ENCODE data around the gene KCNH8. TPM values are rescaled to one million over a fixed set of nuclear protein-coding genes. Genes with fewer than 3 reads are reported as not detected.

Gene KCNH8
- total and polyA plus RNA-seq, 9 donors, result 0.08 to 0.37 (median 0.12) TPM

DNA sequence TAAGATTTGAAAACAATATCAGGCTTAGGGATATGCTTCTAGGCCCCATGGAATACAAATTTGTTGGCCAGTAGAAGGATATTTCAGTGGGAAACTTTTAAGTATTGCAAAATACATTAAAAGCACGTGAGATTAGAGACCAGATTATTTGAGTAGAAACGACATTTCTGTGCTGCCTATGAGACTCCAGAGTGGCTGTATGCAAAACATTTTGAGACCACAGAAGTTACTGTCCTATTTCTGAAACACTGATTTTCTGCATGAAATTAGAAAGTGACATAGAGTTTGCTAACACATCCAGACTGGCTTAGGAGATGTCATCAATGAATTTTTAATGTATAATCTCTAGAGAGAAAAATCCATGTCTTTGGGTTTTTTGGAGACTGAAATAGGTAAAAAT is 99.8 kb downstream of the KCNH8 start:
- Histone ChIP-seq H3K27ac (ENCODE audit: low read length) (no peak overlapping the region), H3K9me3 (replicated peaks; ENCODE audit: control insufficient read depth, low read depth, low read length) (peaks cover 2% of the 10 kb centered on the region), H3K36me3 (ENCODE audit: control insufficient read depth, insufficient read depth, low read length) (no peaks in the 10 kb centered on the region), H3K4me3 (ENCODE audit: low read length) (no peak overlapping the region), H3K27me3 (ENCODE audit: control insufficient read depth, insufficient read depth, low read length) (no peaks in the 10 kb centered on the region), H3K4me1 (ENCODE audit: control insufficient read depth, insufficient read depth, low read length) (no peaks in the 10 kb centered on the region)
- WGBS (ENCODE audit: insufficient coverage), result 85% methylated on average over 2 of the region's 2 CpGs
- DNase-seq, result no peak

DNA sequence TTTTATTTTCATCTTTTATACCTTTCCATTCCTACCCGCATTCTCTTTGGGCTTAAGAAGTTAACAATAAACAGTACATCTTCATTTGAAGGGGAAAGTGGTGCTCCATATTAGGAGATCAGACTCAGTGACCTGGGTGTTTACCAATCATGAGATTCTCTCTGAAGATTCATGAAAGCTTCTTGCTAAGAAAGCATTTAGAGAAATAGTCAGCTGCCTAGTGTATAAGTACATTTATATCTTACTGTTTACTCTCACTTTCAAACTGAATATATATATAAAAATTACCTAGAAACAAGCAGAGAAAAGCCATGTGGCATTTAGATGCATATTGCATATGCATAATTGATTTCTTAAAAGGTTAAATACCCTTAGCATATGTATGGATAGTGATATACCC is 100.5 kb downstream of the KCNH8 start:
- WGBS (ENCODE audit: insufficient coverage), result no CpG with 5 or more reads among the region's 1 CpG
- H3K4me3 ChIP-seq (ENCODE audit: low read length), result no peak overlapping the region
- H3K27ac ChIP-seq (ENCODE audit: low read length), result no peak overlapping the region
- H3K4me1 ChIP-seq (ENCODE audit: control insufficient read depth, insufficient read depth, low read length), result no peaks in the 10 kb centered on the region
- no peak for DNase-seq
- no peaks in the 10 kb centered on the region for H3K36me3 ChIP-seq (ENCODE audit: control insufficient read depth, insufficient read depth, low read length)
- peaks cover 2% of the 10 kb centered on the region for H3K9me3 ChIP-seq (replicated peaks; ENCODE audit: control insufficient read depth, low read depth, low read length)
- no peaks in the 10 kb centered on the region for H3K27me3 ChIP-seq (ENCODE audit: control insufficient read depth, insufficient read depth, low read length)

DNA sequence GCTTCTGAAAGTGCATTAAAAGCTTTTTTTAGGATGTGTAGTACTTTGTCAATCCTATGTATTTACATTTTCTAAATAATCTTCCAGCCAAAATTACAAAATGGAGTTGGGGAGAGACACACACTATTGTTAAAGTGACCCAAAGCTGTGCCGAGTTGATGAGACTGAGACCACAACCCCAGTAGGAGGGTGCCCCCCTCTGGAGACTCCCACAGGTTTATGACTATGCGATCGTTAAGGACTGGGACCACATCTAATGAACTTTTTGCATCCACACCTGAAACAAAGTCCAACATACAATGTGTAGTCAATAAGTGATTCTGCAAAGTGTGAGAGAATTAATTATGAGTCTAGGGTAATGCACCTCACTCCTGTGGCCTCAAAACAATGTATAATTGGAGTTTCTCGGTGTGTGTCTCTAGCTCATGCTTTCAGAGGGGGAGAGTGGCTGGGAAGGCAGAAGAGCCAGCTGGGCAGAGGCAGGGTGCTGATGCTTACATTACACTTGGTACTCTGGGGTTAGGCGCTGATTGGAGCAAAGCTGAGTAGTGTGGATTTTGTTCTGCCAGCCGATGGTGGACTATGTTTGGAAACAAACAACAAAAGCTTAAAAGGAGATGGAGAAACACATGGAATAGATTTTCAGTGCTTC is 102.8 kb downstream of the KCNH8 start:
- H3K27ac ChIP-seq (ENCODE audit: low read length), result no peak overlapping the region
- no peaks in the 10 kb centered on the region for H3K4me1 ChIP-seq (ENCODE audit: control insufficient read depth, insufficient read depth, low read length)
- no peaks in the 10 kb centered on the region for H3K27me3 ChIP-seq (ENCODE audit: control insufficient read depth, insufficient read depth, low read length)
- WGBS (ENCODE audit: insufficient coverage), result 79% methylated on average over 3 of the region's 6 CpGs
- no peaks in the 10 kb centered on the region for H3K9me3 ChIP-seq (replicated peaks; ENCODE audit: control insufficient read depth, low read depth, low read length)
- H3K36me3 ChIP-seq (ENCODE audit: control insufficient read depth, insufficient read depth, low read length), result no peaks in the 10 kb centered on the region
- no peak overlapping the region for H3K4me3 ChIP-seq (ENCODE audit: low read length)
- no peak for DNase-seq

GRCh38 chr3:19254189-19254588 is 105.9 kb downstream of the KCNH8 start:
- Histone ChIP-seq H3K4me3 (ENCODE audit: low read length) (no peak overlapping the region), H3K27ac (ENCODE audit: low read length) (no peak overlapping the region), H3K9me3 (replicated peaks; ENCODE audit: control insufficient read depth, low read depth, low read length) (no peaks in the 10 kb centered on the region), H3K4me1 (ENCODE audit: control insufficient read depth, insufficient read depth, low read length) (no peaks in the 10 kb centered on the region), H3K36me3 (ENCODE audit: control insufficient read depth, insufficient read depth, low read length) (no peaks in the 10 kb centered on the region), H3K27me3 (ENCODE audit: control insufficient read depth, insufficient read depth, low read length) (no peaks in the 10 kb centered on the region)
- no CpG with 5 or more reads among the region's 2 CpGs for WGBS (ENCODE audit: insufficient coverage)
- DNase-seq, result no peak

DNA sequence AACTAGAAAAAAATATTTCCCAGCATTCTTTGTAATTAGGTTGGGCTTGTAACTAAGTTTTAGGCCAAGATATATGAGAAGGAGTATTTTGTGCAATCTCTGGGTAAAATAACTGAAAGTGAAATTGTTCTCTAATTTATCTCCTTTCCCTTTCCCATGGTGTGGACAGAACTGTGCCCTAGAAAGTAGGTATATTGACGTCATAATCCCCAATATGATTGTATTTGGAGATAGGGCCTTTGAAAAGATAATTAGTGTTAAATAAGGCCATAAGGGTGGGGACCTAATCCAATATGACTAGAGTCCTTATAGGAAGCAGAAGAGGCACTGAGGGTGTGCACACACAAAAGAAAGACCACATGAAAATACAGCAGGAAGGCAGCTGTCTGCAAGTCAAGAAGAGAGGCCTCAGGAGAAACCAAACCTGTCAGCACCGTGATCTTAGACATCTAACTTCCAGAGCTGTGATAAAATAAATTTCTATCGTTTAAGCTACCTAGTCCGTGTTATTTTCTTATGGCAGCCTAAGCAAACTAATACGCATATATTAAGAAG is 106.6 kb downstream of the KCNH8 start:
- DNase-seq, result no peak
- no peaks in the 10 kb centered on the region for H3K36me3 ChIP-seq (ENCODE audit: control insufficient read depth, insufficient read depth, low read length)
- H3K4me3 ChIP-seq (ENCODE audit: low read length), result no peak overlapping the region
- H3K27ac ChIP-seq (ENCODE audit: low read length), result no peak overlapping the region
- no peaks in the 10 kb centered on the region for H3K27me3 ChIP-seq (ENCODE audit: control insufficient read depth, insufficient read depth, low read length)
- H3K4me1 ChIP-seq (ENCODE audit: control insufficient read depth, insufficient read depth, low read length), result no peaks in the 10 kb centered on the region
- no CpG with 5 or more reads among the region's 5 CpGs for WGBS (ENCODE audit: insufficient coverage)
- H3K9me3 ChIP-seq (replicated peaks; ENCODE audit: control insufficient read depth, low read depth, low read length), result no peaks in the 10 kb centered on the region

- no peak overlapping the region for H3K27ac ChIP-seq (ENCODE audit: low read length)
- H3K4me1 ChIP-seq (ENCODE audit: control insufficient read depth, insufficient read depth, low read length), result no peaks in the 10 kb centered on the region
- WGBS (ENCODE audit: insufficient coverage), result no CpG with 5 or more reads among the region's 5 CpGs
- H3K9me3 ChIP-seq (replicated peaks; ENCODE audit: control insufficient read depth, low read depth, low read length), result no peaks in the 10 kb centered on the region
- no peak overlapping the region for H3K4me3 ChIP-seq (ENCODE audit: low read length)
- no peaks in the 10 kb centered on the region for H3K36me3 ChIP-seq (ENCODE audit: control insufficient read depth, insufficient read depth, low read length)
- DNase-seq, result no peak
- H3K27me3 ChIP-seq (ENCODE audit: control insufficient read depth, insufficient read depth, low read length), result no peaks in the 10 kb centered on the region
Observed at GRCh38 chr3:19256313-19256712, 108.0 kb downstream of the KCNH8 start.

- H3K9me3 ChIP-seq (replicated peaks; ENCODE audit: control insufficient read depth, low read depth, low read length), result no peaks in the 10 kb centered on the region
- WGBS (ENCODE audit: insufficient coverage), result no CpG with 5 or more reads among the region's 3 CpGs
- H3K4me3 ChIP-seq (ENCODE audit: low read length), result no peak overlapping the region
- H3K27ac ChIP-seq (ENCODE audit: low read length), result no peak overlapping the region
- no peaks in the 10 kb centered on the region for H3K4me1 ChIP-seq (ENCODE audit: control insufficient read depth, insufficient read depth, low read length)
- no peak for DNase-seq
- H3K36me3 ChIP-seq (ENCODE audit: control insufficient read depth, insufficient read depth, low read length), result no peaks in the 10 kb centered on the region
- no peaks in the 10 kb centered on the region for H3K27me3 ChIP-seq (ENCODE audit: control insufficient read depth, insufficient read depth, low read length)
Observed at GRCh38 chr3:19263606-19264005, 115.3 kb downstream of the KCNH8 start.

DNA sequence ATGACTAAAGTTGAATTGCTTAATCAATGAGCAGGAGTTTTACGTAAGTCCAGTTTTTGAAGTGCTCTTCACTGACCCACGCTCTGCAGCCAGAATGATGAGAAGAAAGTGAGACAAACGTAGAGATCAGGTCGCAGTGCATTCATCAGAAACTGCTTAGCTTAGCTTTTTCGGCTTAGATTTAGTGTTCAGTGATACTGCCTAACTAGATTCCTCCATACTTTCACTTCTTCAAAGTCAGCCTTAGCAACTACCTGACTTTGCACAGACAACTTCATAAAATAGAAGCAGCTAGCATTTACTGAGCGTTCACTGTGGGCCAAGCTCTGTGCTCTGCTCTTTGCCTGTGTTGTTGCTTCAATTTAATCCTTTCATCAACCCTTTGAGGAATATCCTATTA is 116.1 kb downstream of the KCNH8 start:
- DNase-seq, result no peak
- H3K36me3 ChIP-seq (ENCODE audit: control insufficient read depth, insufficient read depth, low read length), result no peaks in the 10 kb centered on the region
- H3K9me3 ChIP-seq (replicated peaks; ENCODE audit: control insufficient read depth, low read depth, low read length), result no peaks in the 10 kb centered on the region
- 80% methylated on average over 3 of the region's 6 CpGs for WGBS (ENCODE audit: insufficient coverage)
- no peak overlapping the region for H3K27ac ChIP-seq (ENCODE audit: low read length)
- no peaks in the 10 kb centered on the region for H3K27me3 ChIP-seq (ENCODE audit: control insufficient read depth, insufficient read depth, low read length)
- H3K4me1 ChIP-seq (ENCODE audit: control insufficient read depth, insufficient read depth, low read length), result no peaks in the 10 kb centered on the region
- H3K4me3 ChIP-seq (ENCODE audit: low read length), result no peak overlapping the region

- 6% methylated on average over 2 of the region's 4 CpGs for WGBS (ENCODE audit: insufficient coverage)
- Histone ChIP-seq H3K4me1 (ENCODE audit: control insufficient read depth, insufficient read depth, low read length) (no peaks in the 10 kb centered on the region), H3K27me3 (ENCODE audit: control insufficient read depth, insufficient read depth, low read length) (no peaks in the 10 kb centered on the region), H3K27ac (ENCODE audit: low read length) (no peak overlapping the region), H3K4me3 (ENCODE audit: low read length) (no peak overlapping the region), H3K36me3 (ENCODE audit: control insufficient read depth, insufficient read depth, low read length) (no peaks in the 10 kb centered on the region), H3K9me3 (replicated peaks; ENCODE audit: control insufficient read depth, low read depth, low read length) (no peaks in the 10 kb centered on the region)
- DNase-seq, result no peak
Observed at GRCh38 chr3:19267040-19267439, 118.7 kb downstream of the KCNH8 start.

DNA sequence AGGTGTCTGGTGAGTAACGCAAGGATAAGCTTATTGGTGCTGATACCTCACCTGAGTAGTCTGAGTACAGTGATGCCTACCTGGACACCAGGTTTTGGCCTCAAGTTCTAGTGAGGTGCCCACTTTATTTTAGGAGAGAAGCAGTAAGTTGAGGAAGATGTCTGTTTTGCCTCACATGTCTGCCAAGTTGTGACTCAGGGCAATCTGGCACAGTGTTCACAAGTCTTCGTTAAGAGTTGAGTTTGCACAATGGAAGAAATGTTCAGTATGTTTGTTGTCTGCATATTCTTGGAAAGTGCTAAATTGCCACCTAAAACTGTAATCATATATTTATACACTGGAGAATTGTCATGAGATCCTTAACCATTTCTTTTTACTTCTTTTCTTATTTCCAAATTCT is 122.2 kb downstream of the KCNH8 start:
- no peak for DNase-seq
- no peaks in the 10 kb centered on the region for H3K9me3 ChIP-seq (replicated peaks; ENCODE audit: control insufficient read depth, low read depth, low read length)
- 82% methylated on average over 1 of the region's 2 CpGs for WGBS (ENCODE audit: insufficient coverage)

DNA sequence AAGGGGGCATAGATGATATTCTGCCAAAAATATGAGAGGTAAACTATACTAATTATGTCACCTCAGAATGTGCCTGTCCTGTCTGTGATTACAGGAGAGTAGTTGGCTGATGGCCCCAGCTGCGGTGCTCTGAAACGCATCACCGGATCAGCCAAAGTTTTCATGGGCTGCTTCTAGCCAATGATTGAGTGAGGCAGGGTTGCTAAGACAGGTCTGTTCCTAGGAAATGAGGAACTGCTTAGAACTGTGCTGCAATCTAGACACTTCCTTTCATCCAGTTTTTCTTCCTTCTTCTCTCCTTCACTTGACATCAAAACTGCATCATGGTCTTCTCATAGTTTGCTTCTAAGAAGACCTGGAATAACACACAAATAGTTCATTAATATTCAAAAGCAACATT is 124.0 kb downstream of the KCNH8 start:
- no peaks in the 10 kb centered on the region for H3K4me1 ChIP-seq (ENCODE audit: control insufficient read depth, insufficient read depth, low read length)

More for the DNA sequence above, 122.2 kb downstream of the KCNH8 start:
- Histone ChIP-seq H3K4me3 (ENCODE audit: low read length) (no peak overlapping the region), H3K36me3 (ENCODE audit: control insufficient read depth, insufficient read depth, low read length) (no peaks in the 10 kb centered on the region), H3K27ac (ENCODE audit: low read length) (no peak overlapping the region), H3K4me1 (ENCODE audit: control insufficient read depth, insufficient read depth, low read length) (no peaks in the 10 kb centered on the region), H3K27me3 (ENCODE audit: control insufficient read depth, insufficient read depth, low read length) (no peaks in the 10 kb centered on the region)

More for the DNA sequence above, 124.0 kb downstream of the KCNH8 start:
- Histone ChIP-seq H3K4me3 (ENCODE audit: low read length) (no peak overlapping the region), H3K36me3 (ENCODE audit: control insufficient read depth, insufficient read depth, low read length) (no peaks in the 10 kb centered on the region), H3K27ac (ENCODE audit: low read length) (no peak overlapping the region), H3K9me3 (replicated peaks; ENCODE audit: control insufficient read depth, low read depth, low read length) (no peaks in the 10 kb centered on the region), H3K27me3 (ENCODE audit: control insufficient read depth, insufficient read depth, low read length) (no peaks in the 10 kb centered on the region)
- no CpG with 5 or more reads among the region's 3 CpGs for WGBS (ENCODE audit: insufficient coverage)
- DNase-seq, result no peak
